Fibroblast of skin of right quadriceps (primary cell): Measurements from ENCODE around the gene DNAL4.

ENCODE experiments used
- DNase-seq: peaks from one replicate; pipeline ENCODE4 v3.0.0-alpha.2; 2013

DNAL4 gene

DNA sequence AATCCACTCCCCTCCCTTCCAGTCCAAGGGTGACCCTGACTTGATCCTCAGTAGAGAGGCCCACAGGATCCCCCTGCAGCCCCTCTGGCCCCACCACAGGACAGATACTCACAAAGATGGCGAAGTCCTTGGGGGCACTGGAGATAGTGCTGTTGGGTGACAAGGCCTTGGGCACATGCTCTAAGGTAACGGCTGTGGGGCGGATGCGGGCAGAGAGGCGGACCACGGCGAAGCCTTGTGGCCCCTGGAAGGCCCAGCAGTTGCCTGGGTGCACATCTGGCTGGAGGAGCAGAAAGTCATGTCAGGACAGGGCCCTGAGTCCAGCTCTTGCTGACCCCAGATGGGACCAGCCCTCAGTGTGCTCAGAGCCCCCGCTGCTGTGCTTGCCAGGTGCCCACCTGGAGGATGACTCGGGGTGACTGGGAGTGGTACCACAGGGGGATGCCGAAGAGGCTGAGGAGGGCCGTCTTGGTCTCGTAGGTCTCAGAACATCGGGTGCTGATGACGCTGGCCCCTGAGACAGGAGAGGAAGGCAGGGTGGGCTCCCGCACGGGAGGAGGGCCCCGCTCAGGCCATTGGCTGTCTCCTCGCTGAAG, 55.4 kb downstream of the DNAL4 start:
- no peak for DNase-seq

DNA sequence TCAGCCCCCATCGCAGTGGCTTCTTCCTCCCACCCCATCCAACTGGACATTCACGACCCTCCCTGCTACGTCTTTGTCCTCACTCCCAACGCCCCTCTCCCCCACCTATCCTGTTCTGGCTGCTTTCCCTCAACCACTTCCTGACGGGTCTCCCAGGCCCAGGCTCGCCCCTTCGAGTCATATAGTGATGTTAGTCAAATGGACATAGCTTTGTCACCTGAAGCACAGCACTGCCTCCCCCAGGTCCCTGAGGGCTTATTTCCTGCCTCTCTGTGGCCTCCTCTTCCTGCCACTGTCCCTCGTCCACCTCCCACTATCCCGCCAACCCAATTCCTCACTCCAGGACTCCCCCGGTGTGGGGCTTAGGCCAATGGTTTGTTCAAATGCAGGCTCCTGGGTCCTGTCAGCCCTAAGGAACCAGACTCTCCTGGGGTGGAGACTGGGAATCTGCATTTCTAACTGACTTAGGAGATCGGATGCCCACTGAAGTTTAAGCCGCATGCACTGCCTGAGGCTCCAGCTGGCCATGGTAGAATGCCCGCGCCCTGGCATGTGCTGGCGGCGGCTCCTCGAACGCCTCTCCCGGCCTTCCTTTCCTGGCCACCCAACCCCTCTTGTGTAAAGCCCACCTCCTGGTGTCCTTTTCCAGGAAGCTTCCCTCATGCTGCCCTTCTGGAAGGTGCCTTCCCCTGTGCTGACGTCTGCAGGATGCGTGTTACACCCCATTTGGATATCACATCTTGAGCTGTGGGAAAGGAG, 56.5 kb downstream of the DNAL4 start:
- DNase-seq = peak; percentile 36

DNA sequence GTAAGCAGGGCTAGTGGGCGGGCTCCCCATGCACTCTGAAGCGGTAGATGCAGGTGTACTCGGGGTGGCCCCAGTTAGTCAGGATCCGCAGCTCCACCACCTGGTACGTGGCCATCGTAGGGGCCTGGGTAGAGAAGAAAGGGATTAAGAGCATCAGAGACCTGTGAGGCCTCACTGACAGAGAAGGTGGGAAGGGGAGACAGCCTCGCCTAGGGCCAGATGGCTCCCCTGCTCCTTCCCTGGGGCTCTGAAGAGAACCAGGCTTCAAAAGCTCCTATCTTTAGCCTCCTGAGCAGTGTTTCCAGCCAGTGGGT, 57.7 kb downstream of the DNAL4 start:
- DNase-seq = no peak

DNA sequence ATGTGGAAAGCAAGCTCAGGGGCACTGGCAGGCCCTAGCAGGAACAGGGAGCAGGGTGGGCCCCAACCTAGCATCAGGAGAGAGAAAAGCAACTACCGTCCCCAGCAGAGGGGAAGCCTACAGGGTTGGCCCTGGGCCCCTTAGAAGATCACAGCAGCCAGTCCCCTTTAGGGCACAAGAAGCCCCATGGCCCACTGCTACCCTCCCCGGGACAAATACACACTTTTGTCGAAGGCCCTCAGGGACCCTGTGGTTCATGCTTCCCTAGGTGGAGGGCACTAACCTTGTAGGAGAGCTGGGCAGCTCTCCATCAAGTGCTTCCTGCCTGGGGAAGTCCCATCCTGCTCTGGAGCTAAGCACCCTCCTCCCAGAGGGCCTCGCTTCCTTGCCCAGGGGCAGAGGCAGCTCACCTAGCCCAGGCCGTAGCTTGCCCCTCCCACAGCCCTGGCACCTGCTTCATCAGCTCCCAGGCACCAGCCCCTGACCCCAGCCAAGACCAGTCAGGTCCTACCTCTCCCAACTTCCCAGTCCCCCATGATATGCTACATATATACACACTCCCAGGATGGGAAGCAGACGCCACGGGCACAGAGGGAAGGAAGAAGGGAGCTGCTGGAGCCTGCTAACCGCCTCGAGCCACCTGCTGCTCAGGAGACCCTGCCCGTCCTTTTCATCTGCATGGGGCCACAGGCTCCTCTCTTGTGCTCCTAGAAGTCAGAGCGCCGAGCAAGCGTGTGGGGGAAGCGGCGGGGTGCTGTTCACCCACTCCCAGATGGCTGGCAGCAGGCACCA, 58.3 kb downstream of the DNAL4 start:
- no peak for DNase-seq

DNA sequence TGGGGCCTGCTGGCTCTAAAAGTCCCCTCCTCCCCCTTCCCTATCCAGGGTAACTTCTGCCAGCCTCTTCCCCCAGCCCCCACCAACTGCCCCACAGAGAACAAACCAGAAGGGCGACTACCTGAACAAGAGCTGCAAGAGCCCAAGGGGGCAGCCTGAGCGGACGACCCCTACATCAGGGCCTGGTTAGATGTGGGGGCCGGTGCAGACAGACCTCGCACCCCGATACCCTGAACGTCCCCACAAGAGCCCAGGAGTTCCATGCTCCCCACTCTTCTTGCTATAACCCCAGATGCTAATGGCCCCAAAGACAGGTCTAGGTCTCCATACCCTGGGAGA, 58.8 kb downstream of the DNAL4 start:
- no peak for DNase-seq

DNA sequence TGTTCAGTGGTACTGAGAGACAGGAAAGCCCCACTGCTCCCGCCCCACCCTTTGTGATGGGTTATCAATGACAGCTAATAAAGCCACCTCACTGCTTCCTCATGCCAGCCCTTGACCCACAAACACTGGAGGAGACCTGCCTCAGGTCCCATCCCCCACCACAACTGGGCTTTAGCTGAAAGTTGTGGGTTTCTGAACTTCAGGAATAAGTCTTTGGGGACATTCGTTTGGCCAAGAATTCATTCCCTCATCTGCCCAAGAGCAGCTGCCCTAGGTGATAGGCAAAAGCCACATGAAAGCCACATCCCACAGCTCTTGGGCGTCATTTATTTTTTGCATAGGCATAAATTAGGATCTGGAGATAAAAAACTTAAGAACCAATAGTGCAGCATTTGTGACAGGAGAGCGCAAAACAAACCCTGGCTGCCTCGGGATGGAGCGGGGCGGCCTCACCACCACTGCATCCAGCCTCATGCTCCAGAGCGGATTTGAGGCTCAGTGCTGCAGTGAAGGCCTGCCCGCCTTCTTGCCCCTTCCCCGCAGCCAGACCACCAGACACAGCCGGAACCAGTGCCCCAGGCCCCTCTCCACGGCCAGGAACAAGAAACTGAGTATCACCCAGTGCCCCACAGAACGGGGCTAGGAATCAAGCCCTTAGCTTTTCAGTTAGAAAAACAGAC, 59.4 kb downstream of the DNAL4 start:
- DNase-seq = no peak

DNA sequence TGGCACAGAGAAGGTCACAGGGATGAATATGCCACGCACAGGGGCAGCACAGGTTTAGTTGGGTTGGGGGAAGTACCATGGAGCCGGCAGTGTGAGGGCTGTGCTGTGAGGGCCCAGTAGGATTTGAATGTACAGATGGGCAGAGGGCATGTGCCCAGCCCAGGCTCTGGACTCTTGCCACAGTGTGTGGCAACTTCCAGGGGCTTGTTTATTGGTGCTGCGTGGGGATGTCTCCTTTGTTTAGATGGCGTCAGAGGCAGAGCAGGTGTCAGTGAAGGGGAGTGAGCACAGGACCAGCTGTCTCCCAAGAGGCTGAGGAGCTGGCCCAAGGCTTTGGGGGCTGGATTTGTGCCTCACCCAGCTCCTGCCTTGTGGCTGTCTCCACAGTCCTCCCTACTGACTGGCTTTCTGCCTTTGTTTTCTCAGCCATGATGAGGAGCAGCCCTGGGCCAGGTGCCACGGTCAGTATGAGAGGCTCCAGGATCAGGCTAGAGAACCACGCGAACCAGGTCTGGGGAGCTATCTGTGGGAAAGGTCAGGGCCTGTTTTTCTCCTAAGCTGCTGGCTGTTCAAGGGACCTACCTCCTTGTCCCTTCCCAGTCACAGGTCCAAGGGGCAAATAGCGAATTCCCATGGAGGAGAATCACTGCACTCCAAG, 60.1 kb downstream of the DNAL4 start:
- DNase-seq = no peak

DNA sequence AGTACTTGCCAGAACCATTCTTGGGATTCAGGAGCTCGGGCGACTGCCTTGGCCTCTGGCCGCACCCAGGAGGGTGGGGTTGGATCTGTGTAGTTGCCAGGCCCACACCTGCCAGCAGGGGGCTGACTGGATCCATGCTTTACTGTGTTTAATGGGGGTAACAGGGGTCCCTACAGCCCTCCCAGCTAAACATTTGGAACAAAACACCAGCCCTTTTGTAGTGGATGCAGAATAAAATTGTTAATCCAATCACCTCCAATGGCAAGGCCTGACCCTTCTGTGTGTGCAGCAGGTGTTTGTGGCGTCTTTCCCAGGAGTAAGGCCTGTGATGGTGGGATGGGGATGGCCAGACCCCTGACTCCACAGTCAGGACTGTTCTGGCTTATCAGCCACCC, 60.6 kb downstream of the DNAL4 start:
- peak; percentile 15 for DNase-seq

DNA sequence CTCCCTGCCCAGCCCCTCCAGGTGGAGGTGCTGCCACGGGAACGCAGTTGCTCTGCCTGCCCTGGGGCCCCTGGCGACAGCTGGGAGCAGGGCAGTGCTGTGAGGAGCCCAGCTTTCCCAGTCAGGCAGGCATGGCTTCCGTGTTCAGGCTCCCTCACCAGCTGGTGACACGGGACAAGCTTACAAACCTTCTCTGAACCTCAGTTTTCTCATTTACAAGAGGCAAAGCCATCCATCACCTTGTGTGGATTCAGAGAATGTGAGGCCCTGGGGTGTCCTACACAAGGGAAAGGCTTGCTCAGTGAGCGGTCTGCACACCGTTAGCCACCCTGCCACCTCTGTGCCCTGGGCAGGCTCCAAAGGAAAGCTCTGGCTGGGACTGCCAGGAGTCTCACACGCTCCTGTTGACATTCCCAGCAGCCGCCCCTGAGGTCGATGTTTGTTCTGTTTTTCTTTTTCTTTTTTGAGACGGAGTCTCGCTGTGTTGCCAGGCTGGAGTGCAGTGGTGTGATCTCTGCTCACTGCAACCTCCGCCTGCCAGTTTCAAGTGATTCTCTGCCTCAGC, 61.6 kb downstream of the DNAL4 start:
- DNase-seq = no peak

DNA sequence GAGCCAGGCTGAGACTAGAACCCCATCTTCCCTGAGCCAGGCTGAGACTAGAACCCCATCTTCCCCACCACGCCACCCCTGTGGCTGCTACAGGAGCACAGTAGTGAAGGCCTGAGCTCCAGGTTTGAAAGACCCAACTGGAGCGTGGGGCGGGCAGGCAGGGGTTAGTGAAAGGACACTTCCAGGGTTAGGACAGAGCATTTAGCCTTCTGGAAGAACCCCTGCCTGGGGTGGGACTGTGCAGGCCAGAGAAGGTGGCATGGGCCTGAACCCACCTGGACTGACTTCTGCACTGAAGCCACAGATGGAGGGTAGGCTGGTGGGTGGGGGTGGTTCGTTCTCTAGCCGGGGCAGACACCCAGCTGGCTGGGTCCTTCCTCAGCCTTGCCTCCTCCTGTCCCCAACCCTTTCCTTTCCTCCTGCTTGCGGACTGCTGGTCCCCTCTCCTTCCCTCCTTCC, 62.2 kb downstream of the DNAL4 start:
- DNase-seq = no peak

DNA sequence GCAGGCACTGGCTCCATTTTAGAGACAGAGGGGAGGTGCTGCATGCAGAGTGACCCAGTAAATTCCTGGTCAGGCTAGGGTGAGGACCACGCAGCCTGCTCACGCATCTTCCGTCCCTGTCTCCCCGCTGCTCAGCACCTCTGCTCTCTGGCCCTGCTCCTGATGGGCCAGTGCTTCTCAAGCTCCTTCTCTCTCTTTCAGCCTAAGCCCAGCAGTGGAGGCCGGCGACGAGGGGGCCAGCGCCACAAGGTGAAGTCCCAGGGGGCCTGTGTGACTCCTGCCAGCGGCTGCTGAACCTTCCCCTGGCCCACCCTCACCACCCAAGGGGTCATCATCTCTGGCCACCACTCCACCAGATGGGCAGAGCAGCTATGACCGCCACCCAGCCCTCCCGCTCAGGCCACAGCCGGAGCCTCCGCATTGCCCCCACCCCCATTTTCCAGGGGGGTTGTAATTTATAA, 63.5 kb downstream of the DNAL4 start:
- DNase-seq = no peak

DNA sequence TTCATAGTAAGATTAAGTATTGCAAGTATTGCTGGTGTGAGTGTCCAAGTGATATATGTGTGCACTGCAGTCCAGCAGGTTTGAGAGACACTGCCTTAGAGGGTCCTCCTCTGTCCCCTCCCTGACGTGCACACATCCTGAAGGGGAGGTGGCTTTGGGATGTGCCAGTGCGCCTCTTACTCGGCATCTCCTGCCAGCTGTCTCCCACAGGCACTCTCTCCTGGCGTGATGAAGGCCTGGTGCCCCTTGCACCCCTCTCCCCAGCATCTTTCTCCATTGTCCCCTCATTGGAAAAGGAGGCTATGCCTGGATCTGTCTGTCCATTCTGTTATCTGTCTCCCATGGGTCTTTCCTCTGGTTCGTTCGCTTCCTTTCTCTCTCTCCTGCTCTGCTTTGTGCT, 64.0 kb downstream of the DNAL4 start:
- DNase-seq = no peak

DNA sequence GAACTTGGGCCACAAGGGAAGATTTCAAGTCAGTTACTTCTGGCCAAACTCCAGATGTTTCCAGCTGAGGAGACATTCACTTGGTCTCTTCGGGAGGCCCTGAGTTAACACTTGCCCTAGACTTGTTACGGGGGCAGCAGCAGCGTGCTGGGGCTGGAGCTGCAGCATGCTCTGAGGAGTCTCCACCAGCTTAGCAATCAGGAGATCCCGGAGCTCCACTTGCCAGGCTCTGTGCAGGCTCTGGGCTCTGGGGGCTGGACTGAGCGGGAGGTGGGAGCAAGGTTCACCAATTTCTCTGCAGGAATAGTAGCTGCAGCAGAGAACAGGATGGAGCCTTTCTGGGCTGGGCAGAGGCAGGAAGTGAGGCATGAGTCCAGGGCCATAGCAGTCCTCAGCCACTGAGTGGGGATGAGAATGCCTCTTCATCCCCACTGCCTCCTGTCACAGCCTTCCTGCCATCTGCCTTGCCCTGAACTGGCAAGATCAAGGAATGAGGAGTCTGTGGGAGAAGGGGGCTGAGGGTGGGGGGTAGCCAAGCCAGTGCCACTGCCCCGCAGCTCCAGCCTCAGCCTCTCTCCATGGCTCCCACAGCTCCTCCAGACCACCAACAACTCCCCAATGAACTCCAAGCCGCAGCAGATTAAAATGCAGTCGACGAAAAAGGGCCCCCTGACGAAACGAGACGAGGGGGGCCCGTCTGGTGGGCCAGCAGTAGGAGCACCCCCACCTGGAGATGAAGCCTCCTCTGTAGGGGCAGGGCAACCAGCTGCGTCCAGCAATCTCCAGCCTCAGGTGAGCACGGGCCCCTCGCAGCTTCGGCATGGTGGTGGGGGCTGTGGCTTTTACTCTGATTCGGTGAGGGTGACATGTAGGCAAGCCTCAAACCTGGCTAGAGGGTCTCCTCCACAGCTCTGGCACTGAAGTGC, 64.8 kb downstream of the DNAL4 start:
- no peak for DNase-seq
